Activated naive CD4-positive, alpha-beta T cell treated with anti-CD3 and anti-CD28 coated beads, Interleukin-2, amount 10 ng/mL, durations not matched to agents 7 days and 5 days (primary cell): ENCODE data around the gene VPS8.

Experiments used
- CTCF ChIA-PET: fragments of 350-600 bp; sonication (Branson Sonifier 250); formaldehyde crosslinking; loops from one replicate; lab custom pipeline; 2021; ENCODE audit warnings: antibody characterized with exemption; lab: Charles Lee
- DNase-seq: peaks from one replicate; pipeline ENCODE4 v3.0.0-alpha.2; 2020
- H3K27ac Mint-ChIP-seq: one replicate; pipeline ENCODE4 v1.8.0; 2021; ENCODE audit warnings: mild to moderate bottlenecking, moderate library complexity, mixed read lengths
- H3K27me3 Mint-ChIP-seq: one replicate; pipeline ENCODE4 v1.8.0; 2021; ENCODE audit warnings: mild to moderate bottlenecking, mixed read lengths
- H3K36me3 Mint-ChIP-seq: one replicate; pipeline ENCODE4 v1.8.0; 2021; ENCODE audit warnings: mixed read lengths
- H3K4me1 Mint-ChIP-seq: one replicate; pipeline ENCODE4 v1.8.0; 2021; ENCODE audit warnings: mixed read lengths
- H3K4me3 Mint-ChIP-seq: one replicate; pipeline ENCODE4 v1.8.0; 2021; ENCODE audit warnings: mild to moderate bottlenecking, moderate library complexity, mixed read lengths
- H3K9me3 Mint-ChIP-seq: one replicate; pipeline ENCODE4 v1.8.0; 2021; ENCODE audit warnings: mixed read lengths

Gene VPS8

DNA sequence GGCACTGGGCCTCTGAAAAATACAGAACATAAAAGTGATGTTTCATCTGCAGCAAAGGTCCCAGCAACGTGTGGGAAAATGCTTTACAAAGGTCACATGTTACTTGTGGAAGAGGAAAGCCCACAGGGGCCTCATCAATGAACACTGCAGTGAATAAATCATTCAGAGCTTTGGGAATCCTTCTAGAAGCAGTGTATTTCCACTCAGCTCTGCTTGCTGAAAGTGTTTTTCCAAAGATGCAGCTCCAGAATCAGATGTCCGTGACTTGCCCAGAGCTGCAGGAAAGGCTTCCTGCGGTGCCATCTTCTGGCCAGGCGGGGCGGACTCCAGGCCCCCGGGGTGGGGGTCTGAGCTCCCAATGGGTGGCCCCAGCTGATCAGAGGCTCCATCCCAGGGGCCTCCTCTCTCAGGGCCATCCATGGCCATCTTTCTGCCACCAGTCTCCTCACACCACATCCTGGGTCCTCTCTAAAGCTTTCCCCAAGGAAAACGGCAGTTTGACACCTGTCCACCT, 259.4 kb downstream of the VPS8 start:
- Mint-ChIP-seq H3K4me3 (no peak overlapping the region), H3K36me3 (no peaks in the 10 kb centered on the region)

DNA sequence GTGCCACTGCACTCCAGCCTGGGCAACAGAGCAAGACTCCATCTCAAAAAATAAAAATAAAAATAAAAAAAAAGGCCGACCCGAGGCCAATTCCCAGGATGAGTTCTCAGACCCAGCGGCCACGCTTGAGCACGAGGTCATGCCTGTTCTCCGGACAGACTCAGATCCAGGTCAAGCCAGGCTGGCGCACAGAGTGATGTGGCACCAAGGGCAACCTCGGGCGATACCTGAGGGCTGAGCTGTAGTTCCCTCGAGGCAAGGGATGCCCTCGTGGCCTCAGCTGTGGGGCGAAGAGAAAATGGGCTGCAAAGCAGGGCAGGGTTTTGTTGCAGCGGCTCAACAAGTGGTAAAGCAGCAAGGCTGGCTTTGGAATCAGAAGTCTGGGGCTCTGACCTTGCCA, 263.6 kb downstream of the VPS8 start:
- Mint-ChIP-seq H3K27ac (no peak overlapping the region), H3K4me1 (no peaks in the 10 kb centered on the region), H3K27me3 (peaks cover 5% of the 10 kb centered on the region), H3K36me3 (no peaks in the 10 kb centered on the region), H3K4me3 (no peak overlapping the region), H3K9me3 (no peaks in the 10 kb centered on the region)
- DNase-seq, result no peak
- CTCF ChIA-PET, result no interaction called here

More for the DNA sequence above, 259.4 kb downstream of the VPS8 start:
- CTCF ChIA-PET, result no interaction called here
- H3K27ac Mint-ChIP-seq, result no peak overlapping the region
- H3K9me3 Mint-ChIP-seq, result no peaks in the 10 kb centered on the region
- H3K27me3 Mint-ChIP-seq, result peaks cover 4% of the 10 kb centered on the region
- H3K4me1 Mint-ChIP-seq, result no peaks in the 10 kb centered on the region
- no peak for DNase-seq

DNA sequence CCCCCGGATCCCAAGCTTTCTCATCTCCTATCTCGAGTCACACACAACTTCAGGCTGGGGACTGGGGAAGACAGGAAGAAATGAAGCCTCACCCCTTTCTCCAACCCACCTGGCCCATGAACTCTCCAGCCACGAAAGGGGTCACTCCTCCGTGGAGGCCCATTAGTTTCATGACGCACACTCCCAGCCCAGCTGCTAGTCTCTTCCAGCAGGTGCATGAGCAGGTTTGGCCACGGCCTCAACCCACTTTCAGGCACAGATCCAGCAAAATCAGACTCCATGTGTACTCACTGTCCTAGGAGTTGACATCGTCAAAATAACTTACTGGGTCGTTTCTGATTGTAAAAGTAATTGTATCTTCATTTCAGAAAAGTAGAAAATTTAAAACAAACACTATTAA, 264.3 kb downstream of the VPS8 start:
- Mint-ChIP-seq H3K9me3 (no peaks in the 10 kb centered on the region), H3K4me1 (no peaks in the 10 kb centered on the region), H3K27ac (no peak overlapping the region), H3K27me3 (peaks cover 5% of the 10 kb centered on the region), H3K36me3 (no peaks in the 10 kb centered on the region), H3K4me3 (no peak overlapping the region)
- no peak for DNase-seq
- CTCF ChIA-PET, result no interaction called here

DNA sequence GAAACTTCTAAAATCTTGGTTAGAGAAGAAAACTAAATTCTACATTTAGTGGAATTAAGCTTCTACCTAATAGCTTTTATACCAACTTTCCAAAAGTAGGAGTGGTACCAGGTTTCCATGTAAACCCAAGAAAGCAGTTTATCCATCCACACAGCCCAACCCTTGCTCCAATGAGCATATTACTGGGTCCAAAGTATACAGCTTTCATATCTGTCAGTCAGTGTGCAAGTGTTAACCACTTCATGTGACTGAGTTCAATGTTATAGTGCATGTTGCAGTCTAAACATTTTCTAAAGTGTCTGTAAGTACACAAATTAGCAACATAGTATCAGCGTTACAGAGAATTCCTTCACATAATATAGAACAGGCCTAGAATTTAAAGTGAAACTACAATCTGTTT, 267.7 kb downstream of the VPS8 start:
- H3K9me3 Mint-ChIP-seq, result no peaks in the 10 kb centered on the region
- CTCF ChIA-PET, result no interaction called here
- H3K27ac Mint-ChIP-seq, result no peak overlapping the region
- H3K4me3 Mint-ChIP-seq, result no peak overlapping the region
- no peaks in the 10 kb centered on the region for H3K36me3 Mint-ChIP-seq
- no peaks in the 10 kb centered on the region for H3K4me1 Mint-ChIP-seq
- no peak for DNase-seq
- peaks cover 17% of the 10 kb centered on the region for H3K27me3 Mint-ChIP-seq

- Mint-ChIP-seq H3K27me3 (peaks cover 13% of the 10 kb centered on the region), H3K4me3 (no peak overlapping the region), H3K27ac (no peak overlapping the region), H3K9me3 (no peaks in the 10 kb centered on the region), H3K36me3 (no peaks in the 10 kb centered on the region), H3K4me1 (no peaks in the 10 kb centered on the region)
- CTCF ChIA-PET, result no interaction called here
- DNase-seq, result no peak
These were observed 269.6 kb downstream of the VPS8 start for GRCh38 chr3:185081521-185081920.

DNA sequence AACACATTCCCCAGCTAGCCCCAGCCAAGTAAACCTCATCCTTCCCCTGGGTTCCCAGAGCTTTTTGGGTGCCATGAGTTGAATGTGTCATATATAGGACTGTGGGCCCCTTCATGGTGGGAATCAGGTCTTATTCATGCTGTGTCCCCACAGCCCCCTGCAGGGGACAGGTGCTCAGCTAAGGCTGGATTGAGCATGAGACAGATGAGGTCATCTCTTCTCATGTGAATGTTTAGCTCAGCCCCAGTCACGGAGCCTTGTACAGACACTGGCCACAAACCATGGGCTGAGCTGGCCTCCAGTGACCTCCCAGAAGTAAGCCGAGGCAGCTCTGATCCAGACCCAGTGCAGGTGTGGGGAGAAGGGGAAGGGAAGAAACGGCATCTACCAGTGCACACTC, 270.2 kb downstream of the VPS8 start:
- Mint-ChIP-seq H3K4me1 (no peaks in the 10 kb centered on the region), H3K4me3 (no peak overlapping the region), H3K36me3 (no peaks in the 10 kb centered on the region), H3K9me3 (no peaks in the 10 kb centered on the region), H3K27me3 (peaks cover 13% of the 10 kb centered on the region), H3K27ac (no peak overlapping the region)
- CTCF ChIA-PET, result no interaction called here
- no peak for DNase-seq

DNA sequence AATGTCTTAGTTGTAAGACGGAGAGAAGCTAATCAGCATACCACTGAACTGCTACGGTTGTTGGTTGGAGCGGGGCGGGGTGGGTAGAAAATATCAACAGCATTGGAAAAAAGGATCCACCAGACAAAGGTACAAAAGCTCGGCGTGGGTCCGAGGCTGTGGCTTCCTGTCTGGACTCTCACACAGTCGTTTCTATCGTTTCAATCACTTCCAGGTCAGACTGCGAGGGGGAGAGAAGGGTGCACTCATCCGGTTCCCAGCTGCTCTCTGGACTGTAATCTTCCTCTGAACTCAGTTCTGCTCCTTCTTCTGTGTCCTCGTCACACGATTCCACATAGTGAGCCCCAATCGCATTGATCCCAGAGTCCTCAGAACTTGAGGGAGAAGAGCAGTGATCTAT, 270.9 kb downstream of the VPS8 start:
- Mint-ChIP-seq H3K9me3 (no peaks in the 10 kb centered on the region), H3K27ac (no peak overlapping the region), H3K4me1 (no peaks in the 10 kb centered on the region), H3K27me3 (peaks cover 16% of the 10 kb centered on the region), H3K4me3 (no peak overlapping the region), H3K36me3 (no peaks in the 10 kb centered on the region)
- CTCF ChIA-PET, result no interaction called here
- no peak for DNase-seq

GRCh38 chr3:185084402-185084801, 272.4 kb downstream of the VPS8 start:
- H3K4me3 Mint-ChIP-seq, result no peak overlapping the region
- no peak overlapping the region for H3K27ac Mint-ChIP-seq
- H3K27me3 Mint-ChIP-seq, result peaks cover 16% of the 10 kb centered on the region
- H3K9me3 Mint-ChIP-seq, result no peaks in the 10 kb centered on the region
- CTCF ChIA-PET, result no interaction called here
- DNase-seq, result no peak
- no peaks in the 10 kb centered on the region for H3K4me1 Mint-ChIP-seq
- no peaks in the 10 kb centered on the region for H3K36me3 Mint-ChIP-seq

DNA sequence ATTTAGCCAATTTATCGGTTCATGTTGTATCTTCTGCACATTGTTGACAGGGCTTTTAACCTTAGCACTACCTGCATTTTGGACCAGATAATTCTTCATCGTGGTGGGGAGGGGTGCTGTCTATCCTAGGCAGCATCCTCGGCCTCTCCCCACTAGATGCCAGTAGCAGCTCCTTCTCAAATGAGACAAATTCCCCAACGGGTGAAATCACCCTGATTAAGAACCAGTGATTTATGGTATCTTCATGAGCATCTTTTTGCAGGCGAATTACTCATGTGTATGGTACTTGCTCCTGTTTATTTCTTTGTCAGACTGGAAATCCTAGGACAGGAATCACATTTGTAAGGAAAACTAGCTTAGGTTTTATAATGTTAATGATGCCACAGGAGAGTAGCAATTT, 272.9 kb downstream of the VPS8 start:
- H3K9me3 Mint-ChIP-seq, result no peaks in the 10 kb centered on the region
- H3K27ac Mint-ChIP-seq, result no peak overlapping the region
- no peaks in the 10 kb centered on the region for H3K4me1 Mint-ChIP-seq
- no peak overlapping the region for H3K4me3 Mint-ChIP-seq
- no peak for DNase-seq
- peaks cover 16% of the 10 kb centered on the region for H3K27me3 Mint-ChIP-seq
- H3K36me3 Mint-ChIP-seq, result no peaks in the 10 kb centered on the region
- CTCF ChIA-PET, result no interaction called here

DNA sequence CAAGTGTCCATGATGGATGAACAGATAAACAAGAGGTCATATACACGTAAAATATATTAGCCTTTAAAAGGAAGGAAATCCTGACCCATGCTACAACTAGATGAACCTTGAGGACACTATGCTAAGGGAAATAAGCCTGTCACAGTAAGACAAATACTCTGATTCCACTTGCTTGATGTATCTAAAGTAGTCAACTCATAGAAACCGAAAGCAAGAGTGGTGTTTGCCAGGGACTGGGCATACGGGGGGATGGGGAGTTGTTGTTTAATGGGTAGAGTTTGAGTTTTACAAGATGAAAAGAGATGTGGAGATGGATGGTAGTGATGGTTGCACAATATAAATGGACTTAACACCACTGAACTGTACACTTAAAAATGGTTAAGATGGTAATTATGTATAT, 275.5 kb downstream of the VPS8 start:
- Mint-ChIP-seq H3K9me3 (no peaks in the 10 kb centered on the region), H3K4me3 (no peak overlapping the region), H3K4me1 (no peaks in the 10 kb centered on the region), H3K27ac (no peak overlapping the region), H3K27me3 (peaks cover 12% of the 10 kb centered on the region), H3K36me3 (no peaks in the 10 kb centered on the region)
- DNase-seq, result no peak
- CTCF ChIA-PET, result no interaction called here

DNA sequence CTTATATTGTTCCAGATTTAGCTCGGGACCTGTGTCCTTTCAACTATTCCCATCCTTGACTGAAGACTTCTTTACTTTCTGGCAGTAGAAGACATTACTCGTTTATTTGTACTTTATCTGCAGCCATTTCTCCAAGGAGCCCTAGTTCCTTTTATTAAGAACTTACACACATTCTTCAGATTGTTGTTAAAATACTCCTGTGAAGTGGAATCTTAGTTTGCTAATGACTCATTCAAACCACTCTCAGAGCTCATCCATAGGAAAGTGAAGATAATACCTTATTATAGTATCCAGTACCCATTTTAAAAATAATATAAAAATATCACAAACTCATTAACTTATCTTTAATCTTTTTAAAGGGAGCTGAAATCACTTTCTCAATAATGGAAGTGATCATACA, 277.4 kb downstream of the VPS8 start:
- no peak overlapping the region for H3K27ac Mint-ChIP-seq
- DNase-seq, result no peak
- CTCF ChIA-PET, result no interaction called here
- no peaks in the 10 kb centered on the region for H3K36me3 Mint-ChIP-seq
- H3K4me3 Mint-ChIP-seq, result no peak overlapping the region
- H3K9me3 Mint-ChIP-seq, result no peaks in the 10 kb centered on the region
- no peaks in the 10 kb centered on the region for H3K4me1 Mint-ChIP-seq
- H3K27me3 Mint-ChIP-seq, result peaks cover 5% of the 10 kb centered on the region

DNA sequence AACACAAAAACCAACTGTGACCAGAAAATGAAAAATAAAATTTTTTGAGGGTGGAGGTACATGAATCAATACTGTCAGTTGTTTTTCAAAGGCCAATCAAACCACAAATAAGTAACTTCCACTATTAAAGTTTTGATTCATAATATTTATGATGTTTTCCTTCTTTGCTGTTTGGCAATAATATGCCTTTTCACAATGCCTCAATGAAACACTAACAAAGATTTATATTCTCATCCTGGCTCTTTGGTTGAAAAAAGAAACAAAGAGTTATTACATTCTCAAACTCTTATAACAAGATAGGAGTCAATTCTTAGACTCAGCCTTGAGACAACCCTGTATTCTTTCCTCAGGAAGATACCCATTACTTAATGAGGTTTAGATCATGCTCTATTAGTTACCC, 277.8 kb downstream of the VPS8 start:
- CTCF ChIA-PET, result no interaction called here

DNA sequence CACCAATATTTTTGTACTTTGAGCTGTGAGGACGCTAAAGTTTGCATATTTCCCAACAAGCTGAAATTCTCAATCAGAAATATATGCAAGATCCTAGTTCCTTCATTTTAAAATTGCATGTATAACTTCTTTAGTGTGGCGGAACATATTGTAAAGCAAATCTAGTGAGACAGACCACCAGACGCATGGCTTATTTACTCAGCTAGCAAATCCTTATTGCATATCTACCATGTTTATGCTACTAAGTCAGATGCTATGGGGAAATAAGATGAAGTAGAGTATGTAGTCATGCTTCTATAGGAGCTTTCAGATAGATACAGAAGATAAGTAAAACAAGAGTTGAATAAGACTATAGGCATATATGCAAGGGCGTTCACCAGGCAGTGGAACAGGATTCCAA, 278.8 kb downstream of the VPS8 start:
- Mint-ChIP-seq H3K27me3 (peaks cover 4% of the 10 kb centered on the region), H3K27ac (no peak overlapping the region), H3K9me3 (no peaks in the 10 kb centered on the region), H3K36me3 (no peaks in the 10 kb centered on the region), H3K4me1 (no peaks in the 10 kb centered on the region), H3K4me3 (no peak overlapping the region)
- DNase-seq, result no peak
- CTCF ChIA-PET, result no interaction called here

More for the DNA sequence above, 277.8 kb downstream of the VPS8 start:
- Mint-ChIP-seq H3K4me3 (no peak overlapping the region), H3K4me1 (no peaks in the 10 kb centered on the region), H3K36me3 (no peaks in the 10 kb centered on the region), H3K9me3 (no peaks in the 10 kb centered on the region), H3K27me3 (peaks cover 4% of the 10 kb centered on the region), H3K27ac (no peak overlapping the region)
- no peak for DNase-seq

DNA sequence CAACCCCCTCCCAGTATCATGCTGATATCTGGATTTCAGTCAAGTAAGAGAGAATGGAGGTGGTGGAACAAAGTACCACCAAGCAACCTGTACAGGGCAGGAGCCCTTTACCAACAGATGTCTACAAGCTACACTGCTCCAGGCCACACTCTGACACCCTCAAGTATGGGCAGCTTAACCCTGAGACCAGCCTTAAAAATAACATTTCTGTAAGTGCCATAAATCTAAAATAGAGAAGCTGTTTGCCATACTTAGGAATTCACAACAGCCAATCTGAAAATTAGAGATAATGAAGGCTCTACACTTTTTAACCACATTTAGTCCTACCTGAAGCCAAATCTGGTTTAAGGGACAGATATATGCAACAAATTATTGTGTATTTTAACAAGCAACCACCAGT, 281.1 kb downstream of the VPS8 start:
- CTCF ChIA-PET, result no interaction called here
- no peaks in the 10 kb centered on the region for H3K4me1 Mint-ChIP-seq
- H3K27me3 Mint-ChIP-seq, result peaks cover 4% of the 10 kb centered on the region
- no peaks in the 10 kb centered on the region for H3K36me3 Mint-ChIP-seq
- no peaks in the 10 kb centered on the region for H3K9me3 Mint-ChIP-seq
- H3K27ac Mint-ChIP-seq, result no peak overlapping the region
- no peak for DNase-seq
- H3K4me3 Mint-ChIP-seq, result no peak overlapping the region

DNA sequence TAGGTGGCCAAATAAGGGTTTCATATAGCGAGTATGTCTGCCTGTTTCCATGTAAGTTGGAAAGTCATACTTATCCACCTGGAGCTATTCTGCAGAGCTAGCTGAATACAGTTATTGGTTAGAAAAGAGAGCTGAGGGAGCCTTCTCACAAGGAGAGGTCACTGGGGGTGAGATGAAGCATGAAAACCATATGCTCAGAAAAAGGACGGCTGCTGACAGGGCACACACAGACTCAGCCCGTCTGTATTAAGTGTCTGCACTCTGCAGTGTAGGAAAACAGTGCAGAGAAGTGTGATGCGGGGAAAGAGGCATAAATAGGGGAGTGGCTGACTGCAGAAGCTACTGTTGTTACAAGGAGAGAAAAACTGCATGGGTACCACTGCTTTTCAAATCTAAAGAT, 282.7 kb downstream of the VPS8 start:
- CTCF ChIA-PET, result no interaction called here
- DNase-seq, result no peak
- Mint-ChIP-seq H3K27ac (no peak overlapping the region), H3K4me1 (no peaks in the 10 kb centered on the region), H3K9me3 (no peaks in the 10 kb centered on the region), H3K36me3 (no peaks in the 10 kb centered on the region), H3K4me3 (no peak overlapping the region), H3K27me3 (peaks cover 11% of the 10 kb centered on the region)
